Esophagus squamous epithelium (tissue), 4 donors: Measurements from ENCODE around the gene PSMB2.

Experiments used
- POLR2A ChIP-seq, 4 donors: fragments of 450-650 bp; IDR thresholded peaks; one replicate each; pipeline ENCODE4 v1.6.1; 2017; ENCODE audit warnings: antibody characterized with exemption in 4 of 4, mild to moderate bottlenecking in 4 of 4, moderate library complexity in 3 of 4
- TF ChIP-seq, protein P1 (sequence below), 6 experiments: fragments of 450-650 bp in 4 of 6; fragments of 200-600 bp in 2 of 6; sonication (generic) in 2 of 6; IDR thresholded peaks; one replicate each; pipeline ENCODE4 v1.5.1; 2016 to 2019; ENCODE audit warnings: antibody characterized with exemption in 6 of 6, mild to moderate bottlenecking in 4 of 6, moderate library complexity in 4 of 6

DNA sequence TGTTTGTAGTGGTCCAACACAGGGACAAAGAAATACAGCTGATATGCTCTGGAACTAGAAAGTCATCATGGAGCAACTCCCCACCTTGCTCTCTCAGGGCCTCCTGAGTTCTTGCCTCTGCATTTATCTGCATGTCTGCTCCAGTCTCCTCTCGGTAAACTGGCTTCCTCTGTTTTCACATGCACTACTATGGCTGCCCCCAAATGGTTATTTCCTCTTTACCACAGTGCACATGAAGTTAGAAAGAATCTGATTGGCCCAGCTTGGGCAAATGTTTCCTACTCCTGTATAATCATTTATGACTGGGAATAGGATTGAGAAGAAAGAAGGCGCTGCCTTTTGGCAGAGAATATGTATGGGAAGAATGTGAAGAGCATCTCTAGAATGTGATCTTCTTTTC, 16.5 kb upstream of the PSMB2 start:
- TF ChIP-seq, protein P1, sequence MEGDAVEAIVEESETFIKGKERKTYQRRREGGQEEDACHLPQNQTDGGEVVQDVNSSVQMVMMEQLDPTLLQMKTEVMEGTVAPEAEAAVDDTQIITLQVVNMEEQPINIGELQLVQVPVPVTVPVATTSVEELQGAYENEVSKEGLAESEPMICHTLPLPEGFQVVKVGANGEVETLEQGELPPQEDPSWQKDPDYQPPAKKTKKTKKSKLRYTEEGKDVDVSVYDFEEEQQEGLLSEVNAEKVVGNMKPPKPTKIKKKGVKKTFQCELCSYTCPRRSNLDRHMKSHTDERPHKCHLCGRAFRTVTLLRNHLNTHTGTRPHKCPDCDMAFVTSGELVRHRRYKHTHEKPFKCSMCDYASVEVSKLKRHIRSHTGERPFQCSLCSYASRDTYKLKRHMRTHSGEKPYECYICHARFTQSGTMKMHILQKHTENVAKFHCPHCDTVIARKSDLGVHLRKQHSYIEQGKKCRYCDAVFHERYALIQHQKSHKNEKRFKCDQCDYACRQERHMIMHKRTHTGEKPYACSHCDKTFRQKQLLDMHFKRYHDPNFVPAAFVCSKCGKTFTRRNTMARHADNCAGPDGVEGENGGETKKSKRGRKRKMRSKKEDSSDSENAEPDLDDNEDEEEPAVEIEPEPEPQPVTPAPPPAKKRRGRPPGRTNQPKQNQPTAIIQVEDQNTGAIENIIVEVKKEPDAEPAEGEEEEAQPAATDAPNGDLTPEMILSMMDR (IDR thresholded peaks at IDR 0.05): no peak
- no peak for TF ChIP-seq POLR2A (IDR thresholded peaks at IDR 0.05)
